Measurements from ENCODE around the gene ZFYVE28.

The ZFYVE28 gene

DNA sequence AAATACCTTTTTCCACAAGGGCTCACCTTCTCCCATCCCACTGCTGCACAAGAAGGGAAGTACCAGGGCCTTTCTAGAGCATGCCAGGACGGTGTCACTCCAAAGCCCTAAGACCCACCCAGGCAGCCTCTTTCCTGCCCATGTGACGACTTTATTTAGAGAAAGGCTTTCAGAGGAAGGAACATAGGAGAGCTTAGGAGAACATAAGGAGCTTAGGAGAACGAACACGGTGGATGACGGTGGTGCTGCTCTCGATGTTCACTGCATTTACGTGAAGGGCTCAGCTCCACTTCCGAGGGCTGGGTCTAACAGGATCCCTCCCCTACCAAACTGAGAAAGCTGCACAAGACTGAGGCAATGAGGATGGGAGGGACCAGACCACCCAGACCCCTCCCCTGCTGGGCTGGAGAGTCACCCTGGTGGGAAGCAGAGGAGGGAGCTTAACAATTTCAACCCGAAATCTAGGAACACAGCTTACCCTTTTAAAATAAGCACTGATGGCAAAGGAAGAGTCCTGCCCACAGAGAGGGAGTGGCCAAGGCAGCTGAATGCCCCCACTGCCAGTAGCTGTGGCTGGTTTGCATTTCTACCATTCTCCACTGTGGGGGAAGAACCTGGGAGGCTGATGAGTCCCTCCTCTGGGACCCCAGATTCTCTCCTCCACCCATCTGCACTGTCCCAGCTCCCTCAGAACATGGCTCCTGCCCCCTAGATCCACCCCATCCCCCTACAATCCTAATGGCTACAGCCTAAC, 29.8 kb downstream of the ZFYVE28 start:
- Histone ChIP-seq H3K4me1 (no peaks in the 10 kb centered on the region), H3K4me2 (ENCODE audit: low read length) (no peak overlapping the region), H3K9me3 (ENCODE audit: control insufficient read depth, low read length) (no peaks in the 10 kb centered on the region), H3K9ac (no peak overlapping the region), H3K79me2 (no peaks in the 10 kb centered on the region), H3K4me3 (ENCODE audit: low read depth, low read length) (no peak overlapping the region), H3K27ac (no peak overlapping the region), H3K27me3 (ENCODE audit: control insufficient read depth, insufficient read depth, low read length) (no peaks in the 10 kb centered on the region), H2AFZ (no peak overlapping the region), H3K36me3 (ENCODE audit: control insufficient read depth, insufficient read depth, low read length) (no peaks in the 10 kb centered on the region)
- TF ChIP-seq, protein P1, sequence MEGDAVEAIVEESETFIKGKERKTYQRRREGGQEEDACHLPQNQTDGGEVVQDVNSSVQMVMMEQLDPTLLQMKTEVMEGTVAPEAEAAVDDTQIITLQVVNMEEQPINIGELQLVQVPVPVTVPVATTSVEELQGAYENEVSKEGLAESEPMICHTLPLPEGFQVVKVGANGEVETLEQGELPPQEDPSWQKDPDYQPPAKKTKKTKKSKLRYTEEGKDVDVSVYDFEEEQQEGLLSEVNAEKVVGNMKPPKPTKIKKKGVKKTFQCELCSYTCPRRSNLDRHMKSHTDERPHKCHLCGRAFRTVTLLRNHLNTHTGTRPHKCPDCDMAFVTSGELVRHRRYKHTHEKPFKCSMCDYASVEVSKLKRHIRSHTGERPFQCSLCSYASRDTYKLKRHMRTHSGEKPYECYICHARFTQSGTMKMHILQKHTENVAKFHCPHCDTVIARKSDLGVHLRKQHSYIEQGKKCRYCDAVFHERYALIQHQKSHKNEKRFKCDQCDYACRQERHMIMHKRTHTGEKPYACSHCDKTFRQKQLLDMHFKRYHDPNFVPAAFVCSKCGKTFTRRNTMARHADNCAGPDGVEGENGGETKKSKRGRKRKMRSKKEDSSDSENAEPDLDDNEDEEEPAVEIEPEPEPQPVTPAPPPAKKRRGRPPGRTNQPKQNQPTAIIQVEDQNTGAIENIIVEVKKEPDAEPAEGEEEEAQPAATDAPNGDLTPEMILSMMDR (IDR thresholded peaks at IDR 0.05), result no peak

DNA sequence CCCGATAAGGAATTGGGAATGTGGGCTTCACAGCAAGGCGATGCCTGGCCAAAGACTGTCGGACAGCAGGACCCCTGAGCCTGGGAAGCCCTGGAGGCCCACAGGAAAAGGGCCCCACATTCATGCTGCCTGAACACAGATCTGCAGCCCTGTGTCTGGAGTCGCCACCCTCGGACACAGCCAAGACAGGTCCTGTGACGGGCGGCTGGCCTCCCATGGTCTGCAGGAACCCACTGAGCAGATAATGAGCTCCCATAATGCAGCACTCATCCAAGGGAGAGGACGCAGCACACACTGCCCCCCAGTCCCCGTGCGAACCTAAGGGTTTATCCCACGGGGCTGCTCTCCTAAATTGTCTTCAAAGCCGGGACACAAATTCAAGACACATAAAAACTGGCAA, 30.6 kb downstream of the ZFYVE28 start:
- Histone ChIP-seq H3K9ac (no peak overlapping the region), H3K4me3 (ENCODE audit: low read depth, low read length) (no peak overlapping the region), H3K27ac (no peak overlapping the region), H3K27me3 (ENCODE audit: control insufficient read depth, insufficient read depth, low read length) (no peaks in the 10 kb centered on the region), H3K9me3 (ENCODE audit: control insufficient read depth, low read length) (no peaks in the 10 kb centered on the region), H3K4me2 (ENCODE audit: low read length) (no peak overlapping the region), H2AFZ (no peak overlapping the region), H3K4me1 (no peaks in the 10 kb centered on the region), H3K79me2 (no peaks in the 10 kb centered on the region), H3K36me3 (ENCODE audit: control insufficient read depth, insufficient read depth, low read length) (no peaks in the 10 kb centered on the region)
- TF ChIP-seq, protein P1 (IDR thresholded peaks at IDR 0.05), result no peak

DNA sequence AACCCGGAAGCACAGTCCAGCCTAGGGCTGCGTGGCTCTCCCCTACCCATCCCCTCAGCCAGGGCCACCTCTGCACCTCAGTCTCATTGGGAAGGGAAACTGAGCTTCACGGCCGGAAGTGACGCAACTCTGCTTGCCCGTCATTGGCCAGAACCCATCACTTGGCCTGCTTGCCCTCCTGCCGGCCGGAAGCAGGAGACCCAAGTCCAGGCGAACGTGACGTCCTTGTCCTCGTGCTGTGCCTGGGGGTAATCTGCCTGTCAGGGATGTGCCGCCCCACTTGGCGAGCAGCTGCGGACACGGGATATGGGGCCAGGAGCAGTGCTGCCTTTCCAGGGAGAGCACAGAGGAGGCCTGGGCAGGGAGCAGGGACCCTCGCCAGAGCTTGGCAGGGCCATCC, 31.2 kb downstream of the ZFYVE28 start:
- H3K79me2 ChIP-seq, result no peaks in the 10 kb centered on the region
- no peaks in the 10 kb centered on the region for H3K4me1 ChIP-seq
- H2AFZ ChIP-seq, result no peak overlapping the region
- H3K27ac ChIP-seq, result no peak overlapping the region
- H3K27me3 ChIP-seq (ENCODE audit: control insufficient read depth, insufficient read depth, low read length), result no peaks in the 10 kb centered on the region
- H3K9ac ChIP-seq, result no peak overlapping the region
- no peaks in the 10 kb centered on the region for H3K36me3 ChIP-seq (ENCODE audit: control insufficient read depth, insufficient read depth, low read length)
- no peak overlapping the region for H3K4me3 ChIP-seq (ENCODE audit: low read depth, low read length)
- no peak overlapping the region for H3K4me2 ChIP-seq (ENCODE audit: low read length)
- TF ChIP-seq, protein P1 (IDR thresholded peaks at IDR 0.05), result no peak
- no peaks in the 10 kb centered on the region for H3K9me3 ChIP-seq (ENCODE audit: control insufficient read depth, low read length)

DNA sequence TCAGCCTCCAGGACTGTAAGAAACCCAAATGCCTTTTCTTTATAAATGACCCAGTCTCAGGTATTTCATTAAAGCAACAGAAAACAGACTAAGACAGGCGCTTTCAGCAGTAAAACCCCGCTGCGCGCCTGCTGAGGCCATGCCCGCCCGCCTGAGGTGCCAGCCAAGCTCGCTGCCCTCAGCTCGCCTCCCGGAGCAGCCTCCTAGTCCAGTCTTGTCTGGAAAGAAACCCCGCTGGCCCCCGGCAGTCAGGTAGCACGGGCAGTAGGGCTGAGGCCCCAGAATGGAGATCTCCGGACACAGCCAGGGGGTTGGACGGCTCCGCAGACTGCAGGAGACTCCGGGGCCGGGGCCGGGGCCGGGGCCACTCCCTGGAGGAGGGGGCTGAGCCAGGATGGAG, 31.7 kb downstream of the ZFYVE28 start:
- H3K79me2 ChIP-seq, result no peaks in the 10 kb centered on the region
- H3K9me3 ChIP-seq (ENCODE audit: control insufficient read depth, low read length), result no peaks in the 10 kb centered on the region
- no peaks in the 10 kb centered on the region for H3K27me3 ChIP-seq (ENCODE audit: control insufficient read depth, insufficient read depth, low read length)
- H3K4me3 ChIP-seq (ENCODE audit: low read depth, low read length), result no peak overlapping the region
- H3K9ac ChIP-seq, result no peak overlapping the region
- TF ChIP-seq, protein P1 (IDR thresholded peaks at IDR 0.05), result no peak
- no peaks in the 10 kb centered on the region for H3K4me1 ChIP-seq
- H2AFZ ChIP-seq, result no peak overlapping the region
- no peaks in the 10 kb centered on the region for H3K36me3 ChIP-seq (ENCODE audit: control insufficient read depth, insufficient read depth, low read length)
- H3K4me2 ChIP-seq (ENCODE audit: low read length), result no peak overlapping the region
- H3K27ac ChIP-seq, result no peak overlapping the region

DNA sequence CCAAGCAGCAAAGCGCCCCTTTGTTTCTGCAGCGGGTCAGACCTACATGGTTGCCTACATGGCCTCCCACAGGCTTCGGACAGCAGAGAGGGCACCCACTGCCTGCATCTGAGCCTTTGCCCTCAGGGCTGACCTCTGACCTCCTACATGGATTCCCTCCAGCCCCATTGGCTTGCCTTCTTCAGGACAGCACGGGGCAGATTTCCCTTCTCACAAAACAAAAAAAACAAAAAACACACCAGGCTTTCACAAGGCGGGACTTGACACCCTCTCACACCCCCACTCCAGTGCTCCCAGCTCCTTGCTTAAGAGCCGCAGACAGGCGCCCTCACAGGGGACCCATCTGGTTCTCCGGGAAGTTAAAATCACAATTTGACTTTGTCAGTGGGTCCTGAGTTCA, 32.9 kb downstream of the ZFYVE28 start:
- Histone ChIP-seq H3K4me1 (no peaks in the 10 kb centered on the region), H3K4me3 (ENCODE audit: low read depth, low read length) (no peak overlapping the region), H3K9ac (no peak overlapping the region), H3K27ac (no peak overlapping the region), H2AFZ (no peak overlapping the region), H3K79me2 (no peaks in the 10 kb centered on the region), H3K27me3 (ENCODE audit: control insufficient read depth, insufficient read depth, low read length) (no peaks in the 10 kb centered on the region), H3K36me3 (ENCODE audit: control insufficient read depth, insufficient read depth, low read length) (no peaks in the 10 kb centered on the region), H3K4me2 (ENCODE audit: low read length) (no peak overlapping the region), H3K9me3 (ENCODE audit: control insufficient read depth, low read length) (no peaks in the 10 kb centered on the region)
- TF ChIP-seq, protein P1 (IDR thresholded peaks at IDR 0.05), result no peak
